CD4-positive, alpha-beta T cell treated with Interleukin-1 beta for 1 hour (primary cell): Measurements from ENCODE around the gene CCDC74B.
"Not testable (repeated sequence)": the region's sequence is repeated elsewhere in the genome, so short reads cannot be mapped to it uniquely, and the experiment has no call there.

Experiments
- DNase-seq, 2 donors: peaks; one replicate each; pipeline ENCODE4 v3.0.0-alpha.2; 2020 to 2022

Gene CCDC74B

DNA sequence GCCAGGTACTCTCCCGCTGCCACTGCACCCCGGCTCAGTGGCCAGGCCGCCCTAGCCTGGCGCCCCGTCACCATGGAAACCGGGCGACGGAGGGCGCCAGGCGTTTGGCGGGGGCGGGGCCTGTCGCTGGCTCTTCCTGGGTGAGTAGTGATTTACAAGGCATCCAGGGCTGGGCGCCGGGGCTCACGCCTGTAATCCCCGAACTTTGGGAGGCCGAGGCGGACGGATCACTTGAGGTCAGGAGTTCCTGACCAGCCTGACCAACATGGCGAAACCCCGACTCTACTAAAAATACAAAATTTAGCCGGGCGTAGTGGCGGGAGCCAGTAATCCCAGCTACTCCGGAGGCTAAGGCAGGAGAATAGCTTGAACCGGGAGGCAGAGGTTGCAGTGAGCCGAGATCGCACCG, at the start of gene CCDC74B:
Gene CCDC74B, minus strand, starts transcription at position 107 of the 409 bp plus-strand sequence. CDS start 116 bp downstream, outside the sequence.
- DNase-seq, result peak; percentile 60 to 71

DNA sequence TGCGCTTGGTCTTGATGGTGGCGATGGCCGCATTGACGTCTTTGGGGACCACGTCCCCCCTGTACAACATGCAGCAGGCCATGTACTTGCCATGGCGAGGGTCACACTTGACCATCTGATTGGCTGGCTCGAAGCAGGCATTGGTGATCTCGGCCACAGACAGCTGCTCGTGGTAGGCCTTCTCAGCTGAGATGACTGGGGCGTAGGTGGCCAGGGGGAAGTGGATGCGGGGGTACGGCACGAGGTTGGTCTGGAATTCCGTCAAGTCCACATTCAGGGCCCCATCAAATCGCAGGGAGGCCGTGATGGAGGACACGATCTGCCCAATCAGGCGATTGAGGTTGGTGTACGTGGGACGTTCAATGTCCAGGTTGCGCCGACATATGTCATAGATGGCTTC, 48.9 kb upstream of the CCDC74B start:
- not testable (repeated sequence) for DNase-seq

DNA sequence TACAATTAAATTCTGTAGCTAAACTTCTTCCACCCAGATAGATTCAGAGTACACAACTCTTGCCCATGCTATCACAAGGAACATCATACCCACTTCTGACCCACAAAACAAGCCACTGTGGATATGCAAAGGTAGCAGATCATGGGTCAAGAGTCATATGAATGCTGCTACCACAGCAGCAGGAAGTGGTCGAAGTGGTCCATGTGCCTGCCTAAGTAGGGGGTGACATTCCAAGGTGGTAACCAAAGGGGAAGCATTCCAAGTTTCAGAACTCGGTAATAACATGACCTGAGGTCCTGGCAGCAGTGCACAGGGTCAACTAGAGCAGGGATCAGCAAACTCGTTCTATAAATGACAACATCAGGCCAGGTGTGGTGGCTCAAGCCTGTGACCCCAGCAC, 47.5 kb upstream of the CCDC74B start:
- not testable (repeated sequence) for DNase-seq

DNA sequence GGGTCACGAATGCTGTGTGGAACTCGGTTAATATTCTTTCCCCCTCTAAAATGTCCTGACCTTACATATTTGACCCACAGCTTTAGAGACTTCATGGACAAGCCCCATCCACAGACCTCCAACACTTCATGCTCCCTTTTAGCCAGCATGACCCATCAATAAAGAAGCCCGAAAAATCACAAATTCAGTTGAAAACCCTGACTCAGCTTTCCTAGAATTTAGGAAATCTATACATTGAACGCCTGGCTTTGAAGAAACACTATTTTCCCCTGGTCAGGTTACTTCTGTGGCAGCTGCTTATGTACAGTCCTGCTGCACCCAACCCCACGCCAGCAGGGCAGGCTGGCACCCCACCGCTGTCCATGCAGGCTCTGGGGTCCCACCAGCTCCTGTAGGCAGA, 46.4 kb upstream of the CCDC74B start:
- DNase-seq, result not testable (repeated sequence)

DNA sequence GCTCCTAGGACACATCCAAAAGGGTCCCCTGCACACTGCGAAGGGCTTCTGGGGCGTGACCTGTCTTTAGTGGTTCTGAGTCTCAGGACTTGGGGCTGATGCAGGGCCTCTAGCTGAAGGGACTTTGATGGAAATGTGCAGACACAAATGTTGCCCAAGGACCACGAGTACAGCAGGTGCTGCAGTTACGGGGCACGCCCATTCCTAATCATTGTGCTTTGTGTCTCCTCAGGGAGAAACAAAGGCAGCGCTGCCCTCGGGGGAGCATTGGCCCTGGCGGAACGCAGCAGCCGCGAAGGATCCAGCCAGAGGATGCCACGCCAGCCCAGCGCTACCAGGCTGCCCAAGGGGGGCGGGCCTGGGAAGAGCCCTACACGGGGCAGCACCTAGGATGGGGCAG, 45.3 kb upstream of the CCDC74B start:
- no peak for DNase-seq

DNA sequence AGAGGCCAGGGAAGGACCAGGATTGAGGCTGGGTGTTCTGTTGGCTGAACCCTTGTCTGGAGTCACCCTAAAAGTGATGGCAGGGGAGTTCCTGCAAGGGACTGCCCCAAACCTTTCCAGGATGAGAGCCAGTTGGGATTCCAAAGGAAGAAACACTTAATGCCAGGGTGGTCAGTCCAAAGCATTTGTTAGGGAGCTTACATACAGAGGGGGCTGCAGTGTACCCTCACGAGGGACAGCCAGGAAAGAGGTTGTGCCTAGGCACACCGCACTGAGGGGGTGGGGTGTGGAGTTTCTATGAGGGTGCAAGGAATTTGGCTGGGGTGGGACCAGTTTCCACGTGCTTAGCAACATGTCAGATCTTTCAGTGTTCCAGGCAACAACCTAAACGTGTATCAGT, 44.0 kb upstream of the CCDC74B start:
- DNase-seq, result not testable (repeated sequence)

DNA sequence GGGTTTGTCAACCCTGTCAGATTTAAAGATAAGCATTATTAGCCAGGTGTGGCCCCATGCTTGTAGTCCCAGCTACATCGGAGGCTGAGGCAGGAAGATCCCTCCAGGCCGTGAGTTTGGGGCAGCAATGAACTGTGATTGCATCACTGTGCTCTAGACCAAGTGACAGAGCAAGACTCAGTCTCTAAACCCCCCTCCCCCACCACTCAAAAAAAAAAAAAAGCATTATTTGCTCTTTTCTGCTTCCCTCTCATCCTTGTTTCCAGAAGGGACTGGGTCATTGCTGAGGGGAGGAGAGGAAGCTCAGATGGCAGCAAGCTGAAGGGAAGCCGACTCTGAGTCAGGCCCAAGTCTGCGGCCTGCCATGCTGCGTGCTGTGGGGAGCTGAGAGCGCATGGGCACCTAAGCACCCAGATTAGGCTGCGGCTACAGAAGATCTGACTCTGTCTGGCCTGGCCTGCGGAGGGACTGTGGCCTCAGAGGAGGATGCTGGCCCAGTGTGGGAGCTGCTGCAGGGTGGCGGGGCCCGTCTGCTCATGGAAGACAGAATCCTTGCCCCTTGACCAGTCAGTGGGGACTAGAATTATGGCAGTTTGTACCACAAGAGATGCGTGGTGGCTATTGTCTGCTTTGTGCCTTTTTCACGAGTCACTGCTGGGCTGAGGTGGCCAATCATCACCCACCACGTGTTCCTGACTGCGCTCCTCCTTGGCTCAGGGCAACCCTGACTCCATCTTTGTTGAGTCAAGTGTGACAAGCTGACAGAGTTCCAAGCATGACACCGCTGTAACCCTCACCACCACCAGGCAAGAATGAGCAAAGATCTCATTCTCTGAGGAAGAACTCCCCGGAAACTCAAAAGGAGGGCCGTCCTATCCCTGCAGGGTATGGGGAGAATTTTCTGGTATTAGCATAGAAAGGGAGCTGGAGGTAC, 43.2 kb upstream of the CCDC74B start:
- not testable (repeated sequence) for DNase-seq

DNA sequence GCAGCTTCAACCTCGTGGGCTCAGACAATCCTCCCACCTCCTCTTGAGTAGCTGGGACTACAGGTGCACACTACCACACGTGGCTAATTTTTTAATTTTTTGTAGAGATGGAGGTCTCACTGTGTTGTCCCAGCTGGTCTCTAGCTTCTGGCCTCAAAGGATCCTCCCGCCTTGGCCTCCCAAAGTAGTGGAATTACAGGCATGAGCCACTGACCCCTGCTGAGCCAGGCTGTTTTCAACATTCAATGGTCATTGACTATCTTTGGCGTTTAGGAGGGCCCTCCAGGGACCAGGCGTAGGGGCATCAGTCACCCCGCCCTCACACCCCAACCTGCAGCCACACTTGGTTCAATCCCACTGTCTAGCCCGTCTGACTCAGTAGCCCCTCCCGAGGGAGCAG, 42.4 kb upstream of the CCDC74B start:
- DNase-seq, result no peak

DNA sequence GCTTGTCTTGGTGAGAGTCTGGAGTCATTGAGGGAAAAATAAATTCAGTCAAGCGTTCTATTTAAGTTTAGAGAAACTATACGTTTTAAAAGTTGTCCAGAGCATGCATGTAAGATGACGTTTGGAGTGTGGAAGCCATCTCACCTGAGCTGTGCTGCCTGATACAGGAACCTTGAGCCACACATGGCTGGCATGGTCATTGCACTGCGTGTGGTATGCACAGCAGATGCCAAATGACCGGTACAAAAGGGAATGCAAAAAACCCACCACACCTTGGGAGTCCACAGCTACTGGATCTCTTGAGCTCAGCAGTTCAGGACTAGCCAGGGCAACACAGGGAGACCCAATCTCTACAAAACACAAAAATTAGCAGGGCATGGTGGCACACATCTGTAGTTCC, 41.5 kb upstream of the CCDC74B start:
- no peak for DNase-seq

DNA sequence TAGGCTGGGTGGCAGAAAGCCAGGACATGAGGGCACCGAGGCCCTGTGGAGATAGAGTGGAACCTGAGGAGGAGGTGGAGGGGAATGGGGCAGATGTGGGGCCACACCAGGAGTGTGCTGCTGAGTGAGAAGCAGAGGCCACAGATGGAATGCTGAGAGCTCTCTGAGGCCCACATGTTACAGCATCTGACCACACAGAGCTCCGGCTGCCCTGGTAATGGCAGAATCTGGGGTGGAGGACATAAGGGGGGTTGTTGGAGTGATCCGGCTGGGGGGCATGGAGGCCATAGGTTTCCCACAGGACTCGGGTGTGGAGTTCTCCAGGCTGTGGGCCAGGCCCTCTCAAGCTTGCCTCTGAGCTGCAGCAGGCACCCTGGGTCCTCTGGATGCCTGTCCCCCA, 41.0 kb upstream of the CCDC74B start:
- DNase-seq, result no peak

DNA sequence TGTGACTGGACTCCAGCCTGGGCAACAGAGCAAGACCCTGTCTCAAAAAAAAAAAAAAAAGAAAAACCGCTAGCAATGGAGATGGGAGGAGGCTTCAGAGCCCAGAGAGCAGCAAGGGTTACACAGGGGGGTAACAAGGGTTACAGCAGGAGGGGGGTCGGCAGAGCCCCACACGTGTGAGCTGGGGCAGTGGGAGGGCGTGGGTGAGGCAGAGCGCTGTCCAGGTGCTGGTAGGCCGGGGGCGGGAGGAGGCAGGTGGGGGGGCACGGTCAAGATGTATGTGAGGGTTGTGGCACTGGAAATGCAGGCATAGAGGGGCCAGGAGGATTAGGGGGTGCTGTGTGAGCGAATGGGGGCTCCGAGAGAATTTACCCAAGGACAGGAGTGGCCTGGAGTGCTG, 40.5 kb upstream of the CCDC74B start:
- DNase-seq, result no peak

DNA sequence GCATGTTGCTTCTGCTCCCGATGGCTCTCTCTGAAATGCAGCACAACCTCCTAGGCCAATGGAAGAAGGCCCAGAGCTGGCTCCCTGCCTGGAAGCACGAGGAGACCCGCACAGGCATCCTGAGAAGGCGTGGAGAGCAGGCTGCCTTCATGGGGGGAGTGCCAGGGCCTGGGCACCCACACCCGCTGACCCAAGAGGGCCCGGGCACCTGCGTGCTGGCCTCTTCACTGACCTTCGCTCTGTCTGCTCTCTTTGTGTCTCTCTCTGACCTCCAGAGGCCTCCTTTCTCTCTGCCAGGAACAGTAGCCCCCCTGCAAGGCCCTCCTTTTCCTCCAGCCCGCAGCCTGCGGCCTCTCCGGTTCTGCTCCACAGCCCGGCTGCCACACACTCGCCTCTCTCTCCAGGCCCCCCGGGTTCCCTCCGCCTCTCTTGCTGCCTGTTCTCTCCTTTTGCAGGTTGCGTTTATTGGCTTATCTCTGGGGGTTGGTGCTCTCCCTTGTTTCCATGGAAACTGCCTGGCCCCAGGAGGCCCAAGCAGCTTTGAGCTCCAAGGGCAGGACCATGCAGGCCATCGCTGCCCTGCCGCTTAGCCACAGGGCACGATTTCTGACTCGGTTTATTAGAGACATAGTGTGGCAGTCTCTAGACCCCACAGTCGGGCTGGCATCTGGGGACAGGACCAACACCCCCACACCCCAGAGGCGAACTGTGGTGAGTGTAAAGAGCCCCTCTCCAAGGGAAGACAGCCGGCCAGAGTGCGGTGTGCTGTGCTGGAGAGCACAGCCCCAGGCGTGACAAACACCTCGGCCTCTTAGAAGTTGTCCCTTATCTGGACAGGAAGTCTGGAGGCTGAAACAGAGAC, 38.8 kb upstream of the CCDC74B start:
- DNase-seq, result no peak

DNA sequence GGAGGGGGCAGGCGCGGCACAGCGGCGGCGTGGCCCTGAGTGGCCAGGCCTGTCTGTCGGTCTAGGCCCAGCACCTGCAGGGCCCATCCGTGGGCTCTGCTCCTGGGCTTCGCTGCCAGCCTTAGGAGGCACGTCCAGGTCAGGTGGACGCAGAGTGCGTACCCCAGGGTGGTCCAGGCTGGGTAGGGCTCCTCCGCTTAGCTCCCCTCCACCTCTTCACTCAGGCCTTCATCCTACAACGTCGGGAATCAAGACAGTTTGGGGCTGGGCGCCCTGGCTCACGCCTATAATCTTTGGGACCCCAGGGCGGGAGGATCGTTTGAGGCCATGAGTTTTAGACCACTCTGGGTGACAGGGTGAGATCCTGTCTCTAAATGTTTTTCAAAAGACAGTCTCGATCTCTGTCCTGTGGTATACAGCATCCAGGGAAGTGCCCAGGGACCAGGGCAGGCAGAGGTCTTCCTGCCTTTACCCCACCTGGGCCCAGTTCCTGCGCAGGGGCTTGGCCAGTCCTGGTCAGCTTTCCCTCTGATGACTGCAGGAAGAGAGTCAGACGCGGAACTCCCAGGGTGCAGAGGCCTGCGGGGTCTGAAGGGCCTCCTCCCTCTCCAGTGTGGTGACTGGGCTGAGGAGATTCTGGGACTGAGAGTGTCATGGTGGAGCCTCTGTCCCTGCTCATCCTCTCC, 38.1 kb upstream of the CCDC74B start:
- DNase-seq, result not testable (repeated sequence)

DNA sequence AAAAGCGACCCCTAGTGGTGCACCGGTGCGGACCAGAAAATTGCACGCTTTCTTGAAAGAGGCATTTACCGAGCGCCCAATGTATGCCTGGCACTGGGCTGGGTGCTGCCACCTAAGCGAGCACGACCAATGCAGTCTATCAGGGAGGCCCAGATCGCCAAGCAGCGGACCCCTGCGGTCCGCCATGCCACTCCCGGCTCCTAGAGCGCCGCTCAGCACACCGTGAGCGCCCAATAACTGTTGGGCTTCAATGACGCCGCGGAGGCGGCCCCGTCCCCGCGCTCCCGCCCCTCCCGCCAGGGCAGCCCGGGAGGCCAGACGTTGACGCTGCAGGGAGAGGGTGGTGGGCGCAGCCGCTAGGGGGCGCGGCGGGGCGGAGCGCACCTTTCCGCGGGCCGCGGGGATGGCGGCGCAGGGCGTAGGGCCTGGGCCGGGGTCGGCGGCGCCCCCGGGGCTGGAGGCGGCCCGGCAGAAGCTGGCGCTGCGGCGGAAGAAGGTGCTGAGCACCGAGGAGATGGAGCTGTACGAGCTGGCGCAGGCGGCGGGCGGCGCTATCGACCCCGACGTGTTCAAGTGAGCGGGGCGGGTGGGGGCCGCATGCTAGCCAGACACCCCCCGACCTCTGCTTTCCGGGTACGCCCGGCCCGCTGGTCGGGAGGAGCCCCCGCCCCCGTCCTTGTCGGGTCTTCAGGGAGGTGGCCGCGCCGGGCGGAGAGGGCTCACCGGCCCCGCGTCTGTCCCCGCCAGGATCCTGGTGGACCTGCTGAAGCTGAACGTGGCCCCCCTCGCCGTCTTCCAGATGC, 37.2 kb upstream of the CCDC74B start, which contains the start of gene MZT2B:
Gene MZT2B, plus strand, starts transcription at position 383 of the 803 bp plus-strand sequence. Its CDS starts 21 bp downstream, at position 404.
- peak; percentile 90 for DNase-seq

DNA sequence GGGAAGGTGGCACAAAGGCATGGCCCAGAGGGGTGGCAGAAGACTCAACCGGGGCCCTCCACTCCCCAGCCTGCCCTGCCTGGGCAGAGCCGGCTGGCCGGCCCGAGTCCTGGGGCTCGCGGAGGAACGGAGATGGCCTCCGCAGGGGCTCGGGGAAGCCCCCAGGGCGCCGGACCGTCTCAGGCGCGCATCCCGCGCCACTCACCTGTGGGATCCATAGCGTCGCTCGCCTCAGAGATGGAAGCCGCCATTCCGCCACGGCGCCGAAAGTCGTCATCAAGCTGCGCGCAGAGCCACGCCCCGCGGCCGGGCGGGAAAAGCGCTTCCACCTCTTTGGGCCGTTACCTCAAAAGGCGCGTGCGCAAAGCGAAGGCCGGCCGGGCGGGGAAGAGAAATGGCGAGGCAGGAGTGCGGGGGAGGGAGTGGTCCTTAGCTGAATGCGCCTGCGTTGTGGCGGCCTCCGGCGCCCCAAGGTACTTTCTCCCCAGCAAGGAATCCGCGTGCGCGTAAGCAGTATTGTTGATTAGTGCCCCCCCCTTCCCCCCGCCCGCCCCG, 36.5 kb upstream of the CCDC74B start, which contains the start of gene SMPD4:
Gene SMPD4, minus strand, starts transcription at position 278 of the 555 bp plus-strand sequence. CDS start 5,010 bp downstream, outside the sequence.
- DNase-seq, result peak; percentile 98

DNA sequence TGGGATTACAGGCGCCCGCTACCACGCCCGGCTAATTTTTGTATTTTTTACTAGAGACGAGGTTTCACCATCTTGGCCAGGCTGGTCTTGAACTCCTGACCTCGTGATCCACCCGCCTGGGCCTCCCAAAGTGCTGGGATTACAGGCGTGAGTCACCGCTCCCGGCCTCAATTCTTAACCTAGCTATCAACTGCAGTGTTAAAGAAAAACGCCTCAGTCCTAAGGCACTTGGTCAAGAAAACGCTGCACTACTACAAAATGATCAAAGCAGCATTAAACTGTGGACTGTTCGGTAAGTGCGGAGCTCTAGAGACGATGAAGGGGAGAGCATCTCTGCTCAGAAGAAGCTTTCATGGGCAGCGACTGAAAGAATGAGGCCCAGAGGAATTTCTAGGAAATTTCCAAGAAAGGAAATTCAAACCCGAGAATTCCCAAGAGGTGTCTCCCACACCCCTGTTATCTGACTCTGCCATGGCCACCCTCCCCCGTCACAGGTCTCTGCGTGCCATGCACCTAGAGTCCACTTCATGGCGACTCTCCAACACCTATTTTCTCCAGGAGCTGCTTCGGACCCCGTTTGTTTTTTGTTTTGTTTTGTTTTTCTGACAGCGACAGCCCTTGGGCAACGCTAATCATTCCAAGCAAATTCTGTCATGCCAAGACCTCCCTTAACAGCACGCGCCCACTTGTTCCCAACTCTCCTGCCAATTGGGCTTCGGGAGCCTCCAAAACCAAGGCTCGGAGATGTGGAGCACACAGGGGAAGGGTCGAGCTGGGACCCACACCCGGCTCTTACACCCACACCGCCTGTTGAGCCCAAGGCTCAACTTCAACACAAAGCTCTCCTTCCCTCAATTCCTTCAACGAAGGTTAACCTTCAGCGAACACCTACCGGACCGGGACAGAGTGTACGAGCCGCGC, 35.8 kb upstream of the CCDC74B start:
- DNase-seq, result not testable (repeated sequence)

DNA sequence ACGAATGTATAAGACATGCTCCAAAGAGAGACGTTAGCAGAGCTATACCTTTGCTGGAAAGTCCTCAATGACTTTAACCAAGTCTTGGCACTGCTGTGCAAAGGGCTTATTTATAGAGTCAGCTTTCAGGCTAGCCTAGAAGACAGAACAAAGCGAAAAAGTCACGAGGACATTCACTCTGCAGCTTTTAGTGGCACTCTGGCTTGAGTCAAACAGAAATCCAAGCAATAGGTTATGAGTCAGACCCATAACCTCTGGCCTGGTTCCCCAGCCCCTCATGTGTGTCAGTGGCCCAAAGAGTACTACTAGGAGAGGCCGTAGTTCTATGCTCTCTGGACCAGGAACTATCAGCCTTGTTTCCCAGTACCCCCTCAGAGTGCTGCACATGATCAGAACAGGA, 30.0 kb upstream of the CCDC74B start:
- not testable (repeated sequence) for DNase-seq

DNA sequence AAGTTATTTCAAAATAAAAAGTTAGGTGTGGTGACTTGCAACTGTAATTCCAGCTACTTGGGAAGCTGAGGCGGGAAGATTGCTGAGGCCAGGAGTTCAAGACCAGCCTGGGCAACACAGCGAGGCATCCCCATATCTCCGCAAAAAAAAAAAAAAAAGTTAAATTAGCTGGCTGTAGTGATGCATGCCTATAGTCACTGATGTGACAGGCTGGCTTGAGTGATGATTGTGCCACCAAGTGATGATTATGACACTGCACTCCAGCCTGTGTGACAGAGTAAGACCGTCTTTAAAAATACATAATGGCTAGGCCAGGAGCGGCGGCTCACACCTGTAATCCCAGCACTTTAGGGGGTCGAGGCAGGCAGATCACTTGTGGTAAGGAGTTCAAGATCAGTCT, 25.0 kb upstream of the CCDC74B start:
- DNase-seq, result no peak

DNA sequence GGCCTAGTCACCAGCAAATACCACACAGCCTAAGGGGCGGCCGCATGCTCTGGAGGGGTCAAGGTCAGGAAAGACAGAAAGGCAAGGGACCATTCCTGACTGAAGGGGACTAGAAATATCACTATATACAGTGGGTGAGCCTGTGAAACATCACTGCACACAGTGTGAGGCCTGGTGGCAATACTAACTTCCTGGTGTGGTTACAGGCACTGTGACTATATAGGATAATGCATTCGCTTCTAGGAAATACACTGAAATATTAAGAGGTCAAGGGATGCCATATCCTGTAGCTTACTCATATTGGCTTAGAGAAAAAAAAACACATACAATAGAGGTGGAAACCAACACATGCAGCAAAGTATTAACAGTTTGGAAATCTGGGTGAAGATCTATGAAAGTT, 24.3 kb upstream of the CCDC74B start:
- DNase-seq, result not testable (repeated sequence)

DNA sequence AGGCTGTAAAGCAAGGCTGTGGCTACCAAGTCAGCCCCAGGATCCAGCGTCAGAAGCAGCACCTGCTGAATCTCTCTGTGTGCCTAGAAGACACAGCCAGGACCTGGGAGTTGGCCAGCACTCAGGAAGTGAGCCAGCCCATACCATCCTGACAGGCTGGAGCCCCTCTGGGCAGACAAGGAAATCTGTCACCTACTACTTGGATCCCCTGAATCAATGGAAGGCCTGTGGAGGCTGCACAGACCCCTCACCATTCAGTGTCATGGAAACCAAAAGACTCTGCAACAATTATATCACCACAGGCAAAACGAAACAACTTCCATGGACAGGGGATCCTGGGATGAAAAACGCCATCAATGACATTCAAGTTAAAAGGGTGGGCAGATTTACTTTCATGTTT, 21.7 kb upstream of the CCDC74B start:
- DNase-seq, result not testable (repeated sequence)
